NCI-H2227 (cell line): Measurements from ENCODE around the gene TP53INP2.
"Not testable (repeated sequence)": the region's sequence is repeated elsewhere in the genome, so short reads cannot be mapped to it uniquely, and the experiment has no call there.

Source experiments
- DNase-seq: peaks from one replicate; lab custom pipeline; 2025; ENCODE audit not compliant: unreplicated experiment; lab: John Stamatoyannopoulos, UW

TP53INP2 gene

GRCh38 chr20:34705397-34706301, 1.5 kb downstream of the TP53INP2 start:
- peak; percentile 39 for DNase-seq

- no peak for DNase-seq
These were observed 2.2 kb downstream of the TP53INP2 start for GRCh38 chr20:34706302-34706875.

DNA sequence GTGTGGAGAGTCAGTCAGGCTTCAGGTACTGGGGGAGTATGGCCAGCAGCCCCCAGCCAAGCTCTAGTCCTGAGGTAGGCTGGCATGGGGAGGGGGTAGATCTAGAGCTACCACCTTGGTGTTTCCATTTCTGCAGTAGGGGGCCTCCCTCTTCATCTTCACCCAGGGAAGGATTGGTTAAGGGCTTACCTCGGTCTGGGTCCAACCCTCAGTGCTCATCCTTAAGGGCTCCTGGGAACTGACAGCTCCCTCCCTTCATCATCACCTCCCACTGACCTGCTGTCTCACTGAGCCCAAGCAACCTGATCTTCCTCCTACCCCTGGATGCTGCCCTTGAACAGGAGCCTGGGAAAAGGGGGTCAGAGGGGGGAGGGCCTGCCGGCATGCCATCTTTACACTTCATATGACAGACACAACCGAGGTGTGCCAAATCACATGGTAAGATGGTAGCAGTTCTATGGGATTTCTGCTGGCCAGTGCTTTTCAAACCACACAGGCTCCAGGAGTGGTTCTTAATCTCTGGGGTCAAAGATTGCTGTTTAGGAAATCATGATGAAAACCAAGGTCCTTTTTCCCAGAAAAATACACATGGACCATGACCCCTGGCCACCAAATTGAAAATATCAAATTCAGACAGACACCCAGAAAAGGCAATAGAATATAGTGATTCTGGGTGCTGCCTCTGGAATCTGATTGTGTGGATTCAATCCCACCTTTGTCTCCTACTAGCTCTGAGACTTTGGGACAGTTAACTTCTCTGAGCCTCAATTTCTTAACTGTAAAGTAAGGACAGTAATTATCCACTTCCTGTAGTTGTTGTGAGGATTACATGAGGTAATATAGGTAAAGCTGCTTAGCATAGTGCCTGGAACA, 3.0 kb downstream of the TP53INP2 start:
- DNase-seq, result no peak

- peak; percentile 57 for DNase-seq
These were observed 4.5 kb downstream of the TP53INP2 start for GRCh38 chr20:34708621-34709043.

- peak; percentile 91 for DNase-seq
These were observed 5.1 kb downstream of the TP53INP2 start for GRCh38 chr20:34709044-34709830.

DNA sequence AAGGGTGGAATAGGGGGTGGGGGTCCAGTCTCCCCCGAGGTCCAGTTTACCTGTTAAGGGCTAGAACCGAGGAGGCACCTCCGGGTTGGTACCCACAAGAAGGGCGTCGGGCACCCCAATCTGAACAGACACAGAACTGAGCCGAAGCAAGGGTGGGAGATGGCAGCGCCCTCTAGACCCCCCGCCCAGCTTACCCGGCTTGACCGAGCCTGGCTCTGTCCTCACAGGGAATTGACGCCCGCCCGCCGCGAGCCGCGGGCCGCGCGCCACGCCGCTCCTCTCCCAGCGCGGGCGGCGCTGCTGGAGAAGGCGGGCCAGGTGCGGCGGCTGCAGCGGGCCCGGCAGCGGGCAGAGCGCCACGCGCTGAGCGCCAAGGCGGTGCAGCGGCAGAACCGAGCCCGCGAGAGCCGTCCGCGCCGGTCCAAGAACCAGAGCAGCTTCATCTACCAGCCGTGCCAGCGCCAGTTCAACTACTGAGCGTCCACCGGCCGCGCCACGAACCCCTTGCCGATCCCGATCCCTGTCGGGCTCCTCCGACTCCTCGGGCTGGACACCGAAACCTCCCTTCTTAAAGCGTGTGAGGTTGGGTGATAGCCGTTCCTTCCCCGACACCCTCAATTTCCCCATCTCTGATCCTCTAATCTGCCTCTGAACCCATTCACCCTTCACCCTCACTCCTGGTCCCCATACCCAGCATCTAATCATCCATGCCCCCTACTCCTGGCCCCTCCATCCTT, 5.9 kb downstream of the TP53INP2 start:
- DNase-seq, result peak; percentile 87

DNA sequence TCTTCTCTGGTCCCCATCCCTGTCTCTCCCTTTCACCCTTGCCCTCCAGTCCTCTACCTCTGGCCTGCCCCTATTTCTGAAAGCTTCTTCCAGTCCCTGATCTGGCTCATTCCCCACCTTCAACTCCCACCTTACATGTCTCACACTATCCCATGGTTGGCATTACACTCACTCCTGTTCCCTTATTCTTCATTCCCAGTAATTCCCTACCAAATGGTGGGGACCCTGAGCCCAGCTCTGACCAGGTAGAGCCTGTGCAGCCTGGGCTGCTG, 6.4 kb downstream of the TP53INP2 start:
- no peak for DNase-seq

- peak; percentile 34 for DNase-seq
These were observed 6.9 kb downstream of the TP53INP2 start for GRCh38 chr20:34710861-34711574.

GRCh38 chr20:34711813-34712430, 7.8 kb downstream of the TP53INP2 start:
- no peak for DNase-seq

GRCh38 chr20:34712525-34713192, 8.5 kb downstream of the TP53INP2 start:
- no peak for DNase-seq

DNA sequence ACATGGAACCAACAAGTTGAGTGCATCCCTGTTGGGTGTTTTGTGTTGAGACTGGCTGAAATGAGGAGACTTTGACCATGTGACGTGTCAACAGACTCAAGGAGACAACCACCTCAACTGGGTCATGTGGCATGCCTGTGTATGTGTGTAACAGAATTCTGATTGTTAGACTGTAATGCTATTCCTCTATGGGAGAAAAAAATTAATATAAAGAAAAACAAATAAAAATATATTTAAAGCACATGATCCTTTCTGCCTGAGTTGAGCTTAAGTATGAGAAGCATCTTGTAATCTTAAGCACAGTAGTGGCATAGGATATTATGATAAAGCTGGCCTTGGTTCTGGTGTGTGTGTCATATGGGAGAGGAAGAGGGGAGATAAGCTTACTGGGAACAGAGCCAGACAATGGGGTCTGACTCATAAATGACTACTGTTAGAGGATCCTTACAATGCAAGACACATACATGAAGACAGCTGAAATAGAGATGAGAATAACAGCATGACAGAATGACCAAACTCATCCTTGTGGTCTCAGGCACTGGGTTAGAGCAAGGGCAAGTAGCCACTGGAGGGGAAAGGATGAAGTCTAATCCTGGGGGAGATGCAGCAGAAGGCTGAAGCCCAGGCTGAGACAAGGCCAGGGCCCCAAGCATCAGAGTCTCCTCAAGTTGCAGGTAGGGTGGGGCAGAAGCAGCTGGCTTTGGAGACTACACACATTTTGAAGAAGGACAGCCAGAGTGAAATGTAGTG, 9.2 kb downstream of the TP53INP2 start:
- DNase-seq, result no peak

DNA sequence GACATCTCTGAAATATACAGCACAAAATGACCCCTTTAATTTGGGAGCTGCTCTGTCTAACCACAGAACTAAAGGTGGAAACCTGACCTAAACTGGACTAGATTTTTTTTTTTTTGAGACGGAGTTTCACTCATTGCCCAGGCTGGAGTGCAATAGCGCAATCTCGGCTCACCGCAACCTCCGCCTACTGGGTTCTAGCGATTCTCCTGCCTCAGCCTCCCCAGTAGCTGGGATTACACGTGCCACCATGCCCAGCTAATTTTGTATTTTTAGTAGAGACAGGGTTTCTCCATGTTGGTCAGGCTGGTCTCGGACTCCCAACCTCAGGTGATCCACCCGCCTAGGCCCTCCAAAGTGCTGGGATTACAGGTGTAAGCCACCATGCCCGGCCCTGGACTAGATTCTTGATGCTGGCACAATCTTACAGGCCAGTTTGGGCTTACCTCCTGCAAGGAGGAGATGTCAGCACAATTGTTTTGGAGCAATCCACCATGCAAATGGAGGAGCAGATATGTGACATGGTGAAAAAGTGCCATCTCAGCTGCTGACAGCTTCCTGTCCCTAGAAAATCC, 9.9 kb downstream of the TP53INP2 start:
- not testable (repeated sequence) for DNase-seq

- no peak for DNase-seq
These were observed 11.2 kb downstream of the TP53INP2 start for GRCh38 chr20:34715384-34715783.

- no peak for DNase-seq
These were observed 12.7 kb downstream of the TP53INP2 start for GRCh38 chr20:34716921-34717229.

DNA sequence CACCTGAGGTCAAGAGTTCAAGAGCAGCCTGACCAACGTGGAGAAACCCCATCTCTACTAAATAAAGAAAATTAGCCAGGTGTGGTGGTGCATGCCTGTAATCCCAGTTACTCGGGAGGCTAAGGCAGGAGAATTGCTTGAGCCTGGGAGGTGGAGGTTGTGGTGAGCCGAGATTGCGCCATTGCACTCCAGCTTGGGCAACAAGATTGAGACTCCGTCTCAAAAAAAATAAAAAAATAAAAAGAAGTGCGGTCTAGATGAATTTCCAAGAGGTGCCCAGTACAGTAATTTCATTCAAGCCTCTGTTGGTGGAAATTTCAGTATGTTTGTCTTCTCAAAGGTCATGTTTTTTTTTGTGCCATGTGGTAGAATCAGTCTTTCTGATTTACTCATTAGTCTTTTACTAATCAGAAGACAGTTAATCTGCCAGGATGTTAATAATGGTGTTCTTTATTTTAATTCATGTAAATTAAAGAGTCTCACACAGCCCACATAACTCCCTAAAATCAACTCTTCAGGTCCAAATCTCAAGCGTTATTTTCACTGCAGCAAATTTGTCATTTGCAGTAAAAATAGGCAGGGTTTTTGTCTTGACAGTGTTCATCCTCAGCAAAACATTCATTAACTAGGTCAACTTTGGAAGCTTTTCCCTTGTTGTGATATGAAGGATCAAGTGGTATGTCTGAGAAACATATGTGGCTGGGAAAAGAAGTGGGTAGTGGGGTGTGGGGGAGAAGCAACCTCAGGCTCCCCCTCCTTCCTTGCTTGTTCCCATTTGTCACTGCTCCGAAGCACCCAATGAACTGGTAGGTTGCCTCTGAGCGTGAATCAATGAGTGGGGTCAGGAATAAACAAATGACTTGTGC, 13.3 kb downstream of the TP53INP2 start:
- DNase-seq, result no peak

GRCh38 chr20:34719242-34720017, 15.3 kb downstream of the TP53INP2 start:
- not testable (repeated sequence) for DNase-seq
